Hepatocyte (in vitro differentiated cells): ENCODE results near the gene PLEKHB2.
"Not testable (repeated sequence)": the region's sequence is repeated elsewhere in the genome, so short reads cannot be mapped to it uniquely, and the experiment has no call there.

ENCODE experiments used
- CTCF ChIP-seq: fragments of 200-600 bp; sonication (generic); IDR thresholded peaks from 2 replicates; pipeline ENCODE4 v1.5.1; 2016; ENCODE audit warnings: antibody characterized with exemption, mild to moderate bottlenecking; ENCODE audit not compliant: poor library complexity
- EZH2 ChIP-seq: fragments of 200-600 bp; sonication (generic); IDR thresholded peaks from 2 replicates; pipeline ENCODE4 v1.6.1; 2016; ENCODE audit warnings: antibody characterized with exemption, mild to moderate bottlenecking, borderline replicate concordance
- EZH2phosphoT487 ChIP-seq: fragments of 200-600 bp; sonication (generic); IDR thresholded peaks from one replicate; pipeline ENCODE4 v1.6.1; 2018; ENCODE audit warnings: antibody characterized with exemption, mild to moderate bottlenecking, low read depth, moderate library complexity; ENCODE audit not compliant: unreplicated experiment, severe bottlenecking

- TF ChIP-seq CTCF, EZH2, EZH2phosphoT487: not testable (repeated sequence)
Observed at GRCh38 chr2:131193421-131193820, 88.3 kb downstream of the PLEKHB2 start.
